Neural progenitor cell (in vitro differentiated cells): Measurements from ENCODE around the gene LGI1.

ENCODE experiments used
- EZH2 ChIP-seq: fragments of 200-600 bp; sonication (generic); IDR thresholded peaks from 2 replicates; pipeline ENCODE4 v1.6.1; 2017; ENCODE audit warnings: antibody characterized with exemption, mild to moderate bottlenecking, moderate library complexity
- EZH2phosphoT487 ChIP-seq: fragments of 200-600 bp; sonication (generic); IDR thresholded peaks from 2 replicates; pipeline ENCODE4 v1.6.1; 2017; ENCODE audit warnings: antibody characterized with exemption
- TF ChIP-seq, protein P1 (sequence below): fragments of 200-600 bp; sonication (generic); IDR thresholded peaks from 2 replicates; pipeline ENCODE4 v1.5.1; 2017; ENCODE audit warnings: antibody characterized with exemption, mild to moderate bottlenecking

DNA sequence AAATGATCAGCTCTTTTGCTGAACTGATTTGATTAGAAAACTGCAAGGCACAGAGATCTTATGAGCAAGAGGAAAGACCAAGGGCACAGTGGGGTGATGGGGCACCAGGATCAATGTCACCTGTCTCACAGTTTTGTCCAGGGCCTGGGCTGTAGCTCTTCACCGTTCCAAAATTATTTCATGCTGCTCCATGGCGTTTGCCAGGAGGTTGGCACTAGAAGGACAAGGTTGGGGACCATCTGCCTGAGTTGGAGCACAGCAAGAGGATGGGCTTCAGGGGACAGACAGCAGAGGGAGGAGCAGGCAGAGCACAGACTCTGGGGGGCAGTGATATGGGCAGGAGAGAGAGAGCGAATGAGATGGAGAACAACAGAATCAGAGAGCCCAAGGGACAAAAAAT, 37.8 kb upstream of the LGI1 start:
- TF ChIP-seq, protein P1, sequence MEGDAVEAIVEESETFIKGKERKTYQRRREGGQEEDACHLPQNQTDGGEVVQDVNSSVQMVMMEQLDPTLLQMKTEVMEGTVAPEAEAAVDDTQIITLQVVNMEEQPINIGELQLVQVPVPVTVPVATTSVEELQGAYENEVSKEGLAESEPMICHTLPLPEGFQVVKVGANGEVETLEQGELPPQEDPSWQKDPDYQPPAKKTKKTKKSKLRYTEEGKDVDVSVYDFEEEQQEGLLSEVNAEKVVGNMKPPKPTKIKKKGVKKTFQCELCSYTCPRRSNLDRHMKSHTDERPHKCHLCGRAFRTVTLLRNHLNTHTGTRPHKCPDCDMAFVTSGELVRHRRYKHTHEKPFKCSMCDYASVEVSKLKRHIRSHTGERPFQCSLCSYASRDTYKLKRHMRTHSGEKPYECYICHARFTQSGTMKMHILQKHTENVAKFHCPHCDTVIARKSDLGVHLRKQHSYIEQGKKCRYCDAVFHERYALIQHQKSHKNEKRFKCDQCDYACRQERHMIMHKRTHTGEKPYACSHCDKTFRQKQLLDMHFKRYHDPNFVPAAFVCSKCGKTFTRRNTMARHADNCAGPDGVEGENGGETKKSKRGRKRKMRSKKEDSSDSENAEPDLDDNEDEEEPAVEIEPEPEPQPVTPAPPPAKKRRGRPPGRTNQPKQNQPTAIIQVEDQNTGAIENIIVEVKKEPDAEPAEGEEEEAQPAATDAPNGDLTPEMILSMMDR = no peak
- TF ChIP-seq EZH2 (no peak), EZH2phosphoT487 (no peak)
